AG09309 (cell line): ENCODE results near the gene UST.

ENCODE experiments used
- DNase-seq: peaks from one replicate; pipeline ENCODE4 v3.0.0-alpha.2; 2010; ENCODE audit warnings: low read depth
- H3K4me3 ChIP-seq: 2 replicates; pipeline ENCODE4 v1.5.1; 2011; ENCODE audit warnings: mild to moderate bottlenecking, low read depth, low read length, moderate library complexity; ENCODE audit not compliant: control insufficient read depth
- CTCF ChIP-seq: IDR thresholded peaks from 2 replicates; pipeline ENCODE4 v1.5.1; 2011; ENCODE audit warnings: mild to moderate bottlenecking, low read depth, low read length, inconsistent platforms; ENCODE audit not compliant: insufficient read depth, control insufficient read depth; ENCODE audit errors: missing control alignments

UST gene

GRCh38 chr6:149122850-149123821 is 376.3 kb downstream of the UST start:
- H3K4me3 ChIP-seq = no peak overlapping the region
- no peak for TF ChIP-seq CTCF
- no peak for DNase-seq

GRCh38 chr6:149125309-149125708 is 378.5 kb downstream of the UST start:
- no peak for TF ChIP-seq CTCF
- DNase-seq = no peak
- H3K4me3 ChIP-seq = no peak overlapping the region
